GM03348 (cell line): ENCODE data around the gene INS.
"Not testable (repeated sequence)": the region's sequence is repeated elsewhere in the genome, so short reads cannot be mapped to it uniquely, and the experiment has no call there.

Experiments used
- DNase-seq: peaks from one replicate; pipeline ENCODE4 v3.0.0; 2012; ENCODE audit warnings: low spot score

The INS gene

DNA sequence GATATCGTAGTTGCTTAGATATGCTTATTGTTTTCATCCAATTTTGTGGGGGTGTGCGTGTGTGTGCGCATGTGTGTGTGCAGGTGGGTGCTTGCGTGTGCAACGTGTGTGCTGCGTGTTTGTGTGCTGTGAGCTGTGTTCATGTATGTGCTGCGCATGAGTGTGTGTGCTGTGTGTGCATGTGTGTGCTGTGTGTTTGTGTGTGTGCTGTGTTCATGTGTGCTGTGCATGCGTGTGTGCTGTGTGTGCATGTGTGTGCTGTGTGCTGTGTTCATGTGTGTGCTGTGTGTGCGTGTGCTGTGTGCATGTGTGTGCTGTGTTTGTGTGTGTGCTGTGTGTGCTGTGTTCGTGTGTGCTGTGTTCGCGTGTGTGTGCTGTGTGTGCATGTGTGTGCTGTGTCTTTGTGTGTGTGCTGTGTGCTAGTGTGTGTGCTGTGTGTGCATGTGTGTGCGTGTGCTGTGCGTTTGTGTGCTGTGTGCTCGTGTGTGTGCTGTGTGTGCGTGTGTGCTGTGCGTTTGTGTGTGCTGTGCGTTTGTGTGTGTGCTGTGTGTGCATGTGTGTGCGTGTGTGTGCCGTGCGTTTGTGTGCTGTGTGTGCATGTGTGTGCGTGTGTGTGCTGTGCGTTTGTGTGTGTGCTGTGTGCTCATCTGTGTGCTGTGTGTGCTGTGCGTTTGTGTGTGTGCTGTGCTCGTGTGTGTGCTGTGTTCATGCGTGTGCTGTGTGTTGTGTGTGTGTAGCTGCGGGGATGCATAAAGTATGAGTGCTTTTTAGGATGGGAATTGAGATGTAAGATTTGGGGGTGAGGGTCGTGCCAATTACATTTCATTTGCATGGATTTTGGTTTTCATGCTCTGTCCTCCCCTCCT, 29.4 kb downstream of the INS start:
- no peak for DNase-seq

DNA sequence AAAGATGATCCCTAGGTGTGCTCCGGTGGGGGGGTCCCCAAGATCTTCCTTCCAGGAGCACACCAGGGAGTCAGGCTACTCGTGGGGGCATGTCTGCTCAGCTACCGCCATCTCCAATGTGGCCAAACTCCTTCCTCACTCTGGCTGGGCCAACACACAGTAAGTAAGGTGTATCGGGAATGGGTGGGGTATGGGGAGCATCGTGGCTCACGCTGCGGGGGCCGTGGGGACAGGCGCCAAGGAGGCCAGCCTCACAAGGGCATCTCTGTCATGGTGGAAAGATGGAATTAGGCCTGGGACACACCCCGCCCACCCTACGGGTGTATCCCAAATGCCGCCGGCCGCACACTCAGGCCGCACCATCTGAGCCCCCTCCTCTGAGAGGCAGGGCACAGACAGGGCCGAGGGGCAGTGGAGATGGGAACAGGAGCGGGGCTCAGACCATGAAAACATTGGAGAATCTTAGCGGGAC, 30.1 kb downstream of the INS start:
- DNase-seq = no peak

DNA sequence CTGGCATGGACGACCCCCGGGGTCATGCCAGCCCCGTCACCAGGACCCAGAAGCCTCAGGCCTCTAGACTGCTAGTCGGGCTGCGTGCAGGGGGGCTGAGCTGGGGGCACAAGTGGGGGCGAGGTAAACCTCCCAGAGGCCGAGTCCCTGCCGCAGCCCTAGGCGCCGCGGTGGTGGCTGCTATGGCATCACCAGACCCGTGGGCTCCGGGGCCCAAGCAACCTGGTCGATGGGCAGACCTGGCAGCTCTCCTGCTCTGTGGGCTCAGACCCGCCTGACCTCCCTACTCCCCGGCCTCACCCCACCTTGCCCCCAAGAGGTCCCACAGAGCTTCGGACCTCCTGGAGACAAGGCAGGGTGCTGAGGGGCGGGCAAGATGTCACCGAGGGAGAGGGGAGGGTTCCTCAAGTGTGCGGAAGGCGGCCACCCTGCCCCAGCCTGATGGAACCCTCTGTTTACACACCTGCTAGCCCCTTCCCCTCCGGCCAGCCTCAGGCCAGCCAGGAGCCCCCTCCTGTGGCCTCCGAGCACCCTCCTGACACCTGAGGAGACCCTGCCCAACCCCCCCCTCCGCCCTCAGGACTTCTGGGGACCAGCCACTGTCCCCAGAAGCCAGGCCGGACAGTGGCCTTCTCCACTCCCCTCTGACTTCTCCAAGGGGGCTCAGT, 31.2 kb downstream of the INS start:
- no peak for DNase-seq

DNA sequence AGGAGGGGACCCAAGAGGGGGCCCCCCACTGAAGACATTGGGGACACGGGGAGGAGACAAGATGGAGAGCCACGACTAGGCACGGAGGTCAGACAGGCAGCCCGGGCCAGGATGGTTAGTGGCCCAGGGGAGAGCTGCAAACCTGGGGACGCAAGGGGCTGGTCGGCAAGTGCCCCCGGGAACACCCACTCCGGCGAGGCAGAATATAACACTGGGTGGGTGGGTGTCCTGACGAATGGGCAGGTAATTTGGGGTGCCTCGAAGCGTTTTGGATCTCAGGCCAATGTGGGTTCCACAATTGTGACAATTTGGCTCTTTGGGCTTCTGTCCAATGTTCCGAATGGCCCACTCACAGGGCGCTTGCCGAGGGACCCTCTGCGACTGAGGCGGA, 31.7 kb downstream of the INS start:
- no peak for DNase-seq

DNA sequence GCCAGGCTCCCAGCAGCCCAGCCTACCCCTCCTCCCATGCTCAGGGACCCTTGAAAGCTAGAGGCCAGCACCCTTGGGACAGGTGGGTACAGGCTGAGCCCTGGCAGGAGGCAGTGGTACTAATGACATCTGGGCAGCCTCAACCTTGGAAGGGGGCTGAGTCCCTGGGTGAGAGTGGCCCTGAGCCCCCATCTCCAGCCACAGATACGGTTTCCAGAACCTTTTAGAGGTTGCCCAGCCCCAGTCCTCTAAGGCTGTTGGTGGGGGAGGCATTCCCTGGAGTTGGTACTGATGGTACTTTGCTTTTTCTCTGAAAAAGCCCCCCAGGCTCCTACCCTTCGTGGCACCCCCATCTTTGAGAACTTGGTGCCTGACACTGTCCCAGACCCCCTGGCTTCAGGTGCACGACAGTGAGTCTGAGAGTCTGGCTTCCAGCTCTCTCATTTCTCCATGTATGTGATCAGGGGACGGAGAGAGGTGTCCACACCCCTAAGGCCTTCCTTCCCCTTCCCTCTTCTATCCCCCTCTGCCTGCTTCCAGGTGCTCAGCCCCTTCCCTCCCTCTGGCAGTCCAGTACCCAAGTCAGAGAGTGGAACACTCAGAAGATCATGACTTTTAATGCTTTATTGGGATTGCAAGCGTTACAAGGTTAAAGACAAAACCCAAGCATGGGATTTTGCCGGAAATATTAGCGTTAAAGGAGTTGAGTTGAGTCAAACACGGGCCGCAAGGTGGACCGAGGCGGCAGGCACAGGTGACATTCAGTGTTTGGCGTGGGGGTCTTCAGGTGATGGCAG, 32.3 kb downstream of the INS start:
- DNase-seq = no peak

DNA sequence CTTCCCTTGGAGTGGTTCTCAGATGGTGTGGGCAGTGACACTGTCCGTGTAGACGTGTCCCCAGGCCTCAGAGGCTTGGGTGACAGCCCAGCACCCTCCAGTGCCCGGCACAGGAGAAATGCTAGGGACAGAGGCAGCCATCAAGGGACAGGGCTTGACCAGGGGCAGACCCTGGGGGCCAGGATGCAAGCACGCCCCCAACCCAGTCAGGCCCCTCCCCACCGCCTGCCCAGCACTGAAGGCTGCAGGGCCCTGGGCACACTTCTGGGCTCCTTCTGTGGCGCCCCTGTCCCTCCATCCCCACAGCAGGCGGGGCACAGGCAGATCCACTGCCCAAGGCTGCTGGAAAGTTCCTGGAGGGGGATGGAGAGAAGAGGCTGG, 32.9 kb downstream of the INS start:
- DNase-seq = no peak

DNA sequence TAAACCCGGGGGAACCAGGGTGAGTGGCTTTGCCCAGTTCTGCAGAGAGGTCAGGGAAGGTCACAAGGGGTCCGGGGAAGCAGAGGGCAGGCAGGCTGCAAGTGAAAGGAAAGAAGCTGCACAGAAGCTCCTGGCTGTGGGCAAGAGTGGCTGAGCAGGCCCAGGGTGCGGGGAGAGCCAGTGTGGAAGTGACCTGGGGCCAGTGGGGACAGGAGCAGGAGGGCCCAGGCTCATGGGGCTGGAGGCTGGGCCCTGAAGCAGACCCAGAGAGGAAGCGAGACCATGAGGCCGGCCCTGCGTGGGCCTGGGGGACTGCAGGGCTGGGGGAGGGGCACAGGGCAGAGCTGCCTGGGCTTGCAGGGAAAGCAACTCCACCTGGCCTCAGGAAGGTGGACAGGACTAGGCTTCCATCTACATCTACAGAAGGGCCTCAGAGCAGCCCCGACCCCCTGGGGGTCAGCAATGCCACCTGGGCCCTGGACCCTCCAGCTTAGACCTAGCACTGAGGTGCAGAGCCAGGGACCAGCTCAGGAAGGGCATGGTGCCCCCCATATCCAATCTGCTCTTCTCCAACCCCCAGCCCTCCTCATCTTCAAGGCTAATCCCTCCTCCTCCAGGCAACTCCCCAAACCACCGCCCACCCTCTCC, 33.4 kb downstream of the INS start:
- no peak for DNase-seq

DNA sequence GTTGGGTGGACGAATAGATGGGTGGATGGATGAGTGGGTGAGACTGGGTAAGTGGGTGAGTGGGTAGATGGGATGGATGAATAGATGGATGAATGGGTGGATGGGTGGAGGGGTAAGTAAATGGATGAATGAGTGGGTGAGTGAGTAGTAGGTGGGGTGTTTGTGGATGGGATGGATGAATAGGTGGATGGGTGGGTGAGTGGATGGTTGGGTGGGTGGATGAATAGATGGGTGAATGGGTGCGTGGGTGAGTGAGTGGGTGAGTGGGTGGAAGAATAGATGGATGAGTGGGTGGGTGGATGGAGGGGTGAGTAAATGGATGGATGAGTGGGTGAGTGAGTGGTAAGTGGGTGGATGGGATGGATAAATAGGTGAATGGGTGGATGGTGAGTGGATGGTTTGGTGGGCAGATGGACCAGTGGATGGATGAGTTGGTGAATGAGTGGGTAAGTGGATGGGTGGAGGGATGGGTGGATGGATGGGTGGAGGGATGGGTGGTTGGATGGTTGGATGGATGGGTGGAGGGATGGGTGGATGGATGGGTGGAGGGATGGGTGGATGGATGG, 34.4 kb downstream of the INS start:
- DNase-seq = no peak

DNA sequence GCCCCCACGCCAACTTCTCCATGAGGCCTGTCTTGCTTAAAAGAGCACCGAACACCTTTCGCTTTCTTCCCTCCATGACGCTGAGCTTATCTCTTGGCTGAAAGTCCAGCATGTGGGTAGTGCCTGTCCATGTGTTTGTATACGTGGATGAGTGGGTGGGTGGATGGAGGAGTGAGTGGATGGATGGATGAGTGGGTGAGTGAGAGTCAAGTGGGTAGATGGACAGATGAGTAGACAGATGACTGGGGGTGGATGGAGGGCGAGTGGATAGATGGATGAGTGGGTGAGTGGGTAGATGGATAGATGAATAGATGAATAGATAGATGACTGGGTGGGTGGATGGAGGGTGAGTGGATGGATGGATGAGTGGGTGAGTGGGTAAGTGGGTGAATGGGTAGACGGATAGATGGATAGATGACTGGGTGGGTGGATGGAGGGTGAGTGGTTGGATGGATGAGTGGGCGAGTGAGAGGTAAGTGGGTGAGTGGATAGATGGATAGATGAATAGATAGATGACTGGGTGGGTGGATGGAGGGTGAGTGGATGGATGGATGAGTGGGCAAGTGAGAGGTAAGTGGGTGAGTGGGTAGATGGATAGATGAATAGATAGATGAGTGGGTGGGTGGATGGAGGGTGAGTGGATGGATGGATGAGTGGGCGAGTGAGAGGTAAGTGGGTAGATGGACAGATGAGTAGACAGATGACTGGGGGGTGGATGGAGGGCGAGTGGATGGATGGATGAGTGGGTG, 36.1 kb downstream of the INS start:
- not testable (repeated sequence) for DNase-seq

DNA sequence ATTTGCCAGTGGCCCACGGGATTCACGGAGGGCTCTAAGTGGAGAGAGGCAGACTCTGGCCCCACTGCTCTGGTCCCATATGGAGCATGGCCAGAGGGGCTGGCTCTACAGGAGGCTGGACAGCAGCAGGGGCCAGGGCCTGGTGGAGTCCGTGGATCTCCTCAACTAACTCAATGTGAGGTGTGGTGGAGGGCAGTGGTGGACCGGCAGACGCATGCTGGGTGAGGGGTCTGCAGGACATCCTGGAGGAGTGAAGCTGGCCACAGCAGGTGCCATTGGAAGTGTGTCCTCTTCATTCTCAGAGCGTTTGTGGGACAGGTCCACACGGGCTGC, 37.4 kb downstream of the INS start:
- DNase-seq = no peak

DNA sequence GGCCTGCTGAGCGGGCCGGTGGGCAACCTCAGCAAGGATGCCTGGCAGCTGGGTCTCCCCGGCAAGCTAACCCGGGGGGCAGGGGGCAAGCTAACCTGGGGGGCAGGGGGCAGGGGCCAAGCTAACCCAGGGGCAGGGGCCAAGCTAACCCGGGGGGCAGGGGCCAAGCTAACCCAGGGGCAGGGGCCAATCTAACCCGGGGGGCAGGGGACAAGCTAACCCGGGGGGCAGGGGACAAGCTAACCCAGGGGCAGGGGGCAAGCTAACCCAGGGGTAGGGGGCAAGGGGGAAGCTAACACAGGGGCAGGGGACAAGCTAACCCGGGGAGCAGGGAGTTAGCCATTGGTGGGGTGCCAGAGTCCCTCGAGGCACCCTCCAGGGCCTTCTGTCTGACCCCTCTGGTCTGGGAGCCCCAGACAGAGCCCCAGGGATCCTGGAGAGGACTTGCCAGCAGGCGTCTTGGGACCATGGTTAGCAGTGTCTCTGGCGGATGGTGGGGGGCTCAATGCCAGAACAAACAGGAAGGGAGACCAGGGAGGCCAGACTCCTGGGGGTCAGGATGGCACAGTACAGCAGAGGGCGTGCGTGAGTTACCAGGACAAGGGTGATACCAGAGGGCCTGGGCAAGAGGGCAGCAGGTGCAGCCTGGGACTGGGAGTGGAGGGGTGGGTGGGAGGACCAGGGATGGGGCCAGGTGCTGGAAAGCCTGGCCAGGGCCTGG, 37.9 kb downstream of the INS start:
- DNase-seq = no peak

DNA sequence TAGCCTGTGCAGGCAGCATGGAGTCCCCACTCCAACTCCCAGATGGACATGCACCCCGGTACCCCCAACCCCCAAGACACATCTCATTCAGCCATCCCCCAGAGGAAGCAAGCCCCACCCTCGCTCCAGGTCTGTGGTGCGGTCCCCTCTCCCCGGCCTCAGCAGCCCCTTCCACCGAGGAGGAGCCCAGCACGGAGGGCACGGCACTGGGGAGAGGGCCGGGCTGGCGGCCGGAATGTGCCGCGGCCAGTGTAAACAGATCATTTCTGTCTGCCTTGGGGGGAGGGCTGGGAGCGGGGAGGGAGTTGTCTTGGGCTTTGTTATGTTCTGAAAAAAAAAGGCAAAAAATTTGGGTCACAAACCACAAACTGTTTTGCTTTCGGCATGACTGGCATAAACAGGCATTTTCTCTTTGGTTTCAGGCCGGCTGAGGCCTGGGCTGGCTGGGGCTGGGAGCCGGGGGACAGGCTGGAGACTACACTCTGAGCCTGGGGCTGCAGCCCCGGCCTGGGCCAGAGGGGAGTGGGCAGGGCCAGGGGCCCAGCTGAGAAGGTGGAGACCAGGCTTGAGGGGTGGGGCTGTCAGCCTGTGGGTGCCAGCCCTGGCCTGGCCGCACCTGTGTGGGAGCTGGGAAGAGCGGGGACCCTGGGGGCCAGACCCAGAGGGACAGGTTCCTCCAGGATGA, 38.6 kb downstream of the INS start:
- DNase-seq = no peak

DNA sequence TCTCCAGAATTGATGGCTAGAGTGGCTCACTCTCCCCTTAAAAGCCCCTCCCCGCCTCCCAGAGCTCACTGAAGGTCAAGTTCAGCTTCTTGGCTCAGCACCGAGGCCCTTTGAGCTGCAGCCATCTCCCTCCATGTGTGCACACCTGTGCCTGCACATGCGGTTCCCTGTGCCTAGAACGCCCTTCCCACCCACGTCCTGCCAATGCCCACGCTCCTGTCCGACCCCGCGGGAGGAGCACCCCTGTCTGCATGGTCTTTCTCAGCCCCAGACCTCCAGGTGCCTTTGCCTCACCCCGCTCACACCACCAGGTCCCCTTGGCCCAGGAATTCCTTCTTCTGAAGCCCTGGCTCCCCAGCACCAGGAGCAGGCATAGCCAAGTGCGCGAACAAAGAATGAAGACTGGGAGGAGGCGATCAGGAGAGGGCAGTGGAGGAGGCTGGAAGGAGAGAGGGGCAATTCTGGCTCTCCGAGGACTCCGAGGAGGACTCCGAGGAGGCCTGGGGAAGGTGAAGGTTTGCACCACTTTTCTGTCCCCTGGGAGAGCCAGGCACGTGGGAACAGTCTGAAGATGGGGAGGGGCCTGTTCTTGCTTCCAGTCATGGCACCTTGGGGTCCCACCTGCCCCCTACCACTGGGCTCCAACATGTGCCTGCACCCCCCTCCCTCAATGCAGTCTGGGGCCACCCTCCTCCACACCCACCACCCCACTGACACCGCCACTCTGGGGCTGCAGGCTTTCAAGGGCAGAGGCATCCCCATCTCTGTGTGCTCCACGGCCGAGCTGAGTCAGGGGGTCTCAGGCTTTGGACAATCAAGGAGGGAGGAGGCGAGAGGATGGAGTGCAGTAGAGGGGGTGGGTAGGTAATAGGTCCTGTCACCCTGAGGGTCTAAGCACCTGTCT, 39.5 kb downstream of the INS start:
- no peak for DNase-seq

DNA sequence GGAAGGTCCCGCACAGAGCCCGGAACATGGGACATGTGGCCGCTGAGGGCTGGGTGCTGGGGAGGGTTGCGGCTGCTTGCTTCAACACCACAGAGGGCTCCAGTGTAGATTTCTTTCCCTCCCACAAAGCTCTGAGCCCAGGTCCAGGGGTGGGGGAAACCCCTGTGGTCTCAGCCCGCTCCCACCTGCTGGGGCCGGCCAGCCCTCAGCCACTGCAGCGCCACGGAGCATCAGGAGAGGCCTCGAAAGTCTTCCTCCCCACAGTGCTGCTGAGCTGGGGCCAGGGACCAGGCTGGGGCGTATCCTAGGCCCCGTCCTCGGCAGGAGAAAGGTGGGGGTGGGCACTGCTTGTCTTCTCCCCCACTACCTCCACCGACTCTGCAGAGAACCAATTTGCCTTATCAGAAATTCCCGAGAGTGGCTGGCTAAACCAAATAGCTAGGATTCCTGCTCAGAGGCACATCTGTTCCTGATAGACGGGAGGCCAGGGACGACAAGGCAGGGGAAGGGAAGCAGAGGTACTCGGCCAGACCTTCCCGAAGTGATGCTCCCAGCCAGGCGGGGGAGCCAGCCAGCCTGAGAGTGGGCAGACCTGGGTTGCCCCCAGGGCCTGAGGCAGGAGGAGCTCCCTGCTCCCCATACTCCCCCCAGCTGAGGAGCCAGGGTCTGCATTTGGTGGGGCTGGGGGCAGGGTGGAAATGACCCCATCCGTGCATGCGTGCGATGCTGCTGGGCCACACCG, 40.5 kb downstream of the INS start:
- no peak for DNase-seq

DNA sequence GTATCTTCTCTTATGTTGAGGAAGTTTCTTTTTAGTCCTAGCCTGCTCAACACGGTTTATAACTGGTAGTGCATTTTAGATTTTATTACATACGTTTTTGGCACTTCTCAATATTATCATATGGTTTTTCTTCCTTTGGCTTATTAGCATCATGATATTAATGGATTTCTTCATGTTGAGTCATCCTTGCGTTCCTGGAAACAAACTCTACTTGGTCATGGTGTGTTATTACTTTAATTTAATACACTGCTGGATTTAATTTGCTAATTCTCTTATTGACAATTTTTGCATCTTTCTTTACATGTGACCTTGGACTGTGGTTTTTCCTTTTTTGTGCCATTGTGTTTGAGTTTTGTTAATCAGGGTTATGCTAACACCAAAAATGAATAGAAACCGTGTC, 42.3 kb downstream of the INS start:
- no peak for DNase-seq

DNA sequence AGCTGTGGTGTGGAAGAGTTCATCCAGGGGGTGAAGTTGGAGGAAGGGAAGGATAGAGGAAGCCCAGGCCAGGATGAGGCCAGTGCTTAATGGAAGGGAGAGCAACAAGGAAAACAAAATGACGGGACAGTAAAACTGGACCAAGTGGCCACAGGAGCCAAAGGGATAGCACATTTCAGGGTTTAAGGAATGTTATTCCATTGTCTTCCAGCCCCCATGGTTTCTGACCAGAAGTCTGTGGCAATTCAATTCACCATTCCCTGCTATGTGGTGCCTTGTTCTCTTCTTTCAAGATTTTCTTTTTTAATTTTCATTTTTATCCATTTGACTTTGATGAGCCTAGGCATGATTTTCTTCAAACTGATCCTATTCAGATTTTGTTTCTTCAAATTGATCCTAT, 44.3 kb downstream of the INS start:
- DNase-seq = no peak

DNA sequence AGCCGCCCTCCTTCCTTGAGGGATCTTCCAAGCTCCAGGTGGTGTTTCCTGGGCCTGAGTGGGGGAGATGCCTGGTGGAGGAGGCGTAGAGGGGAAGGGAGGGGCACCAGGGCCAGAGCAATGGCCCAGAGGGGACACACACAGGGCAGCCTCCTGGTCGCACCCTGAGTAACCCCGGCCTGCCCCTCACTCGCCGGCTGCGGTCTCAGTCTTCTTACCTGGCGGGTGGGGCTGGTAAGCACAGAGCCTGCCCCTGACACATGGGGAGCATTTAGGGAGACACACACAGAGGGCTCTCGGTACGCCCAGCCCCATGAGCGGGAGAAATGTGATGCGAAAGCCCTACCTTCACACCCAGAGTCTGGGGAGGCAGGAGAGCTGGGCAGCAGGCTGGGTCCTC, 45.7 kb downstream of the INS start:
- DNase-seq = no peak
